ENCODE measurements around the gene KCTD6. TPM values are rescaled to one million over a fixed set of nuclear protein-coding genes. Genes with fewer than 3 reads are reported as not detected.

Gene KCTD6
- total and polyA plus RNA-seq, 2 experiments from 2014 or later, result 28.3 to 34.6 TPM

DNA sequence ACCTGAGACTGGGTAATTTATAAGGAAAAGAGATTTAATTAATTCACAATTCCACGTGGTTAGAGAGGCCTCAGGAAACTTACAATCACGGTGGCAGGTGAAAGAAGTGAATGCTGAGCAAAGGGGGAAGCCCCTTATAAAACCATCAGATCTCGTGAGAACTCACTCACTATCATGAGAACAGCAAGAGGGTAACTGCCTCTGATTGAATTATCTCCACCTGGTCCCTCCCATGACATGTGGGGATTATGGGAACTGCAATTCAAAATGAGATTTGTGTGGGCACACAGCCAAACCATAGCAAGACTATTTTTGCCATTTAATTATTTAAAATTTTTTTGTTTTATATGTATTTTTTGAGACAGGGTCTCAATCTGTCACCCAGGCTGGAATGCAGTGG, 27.0 kb upstream of the KCTD6 start (continued):
- TF ChIP-seq, protein P1, sequence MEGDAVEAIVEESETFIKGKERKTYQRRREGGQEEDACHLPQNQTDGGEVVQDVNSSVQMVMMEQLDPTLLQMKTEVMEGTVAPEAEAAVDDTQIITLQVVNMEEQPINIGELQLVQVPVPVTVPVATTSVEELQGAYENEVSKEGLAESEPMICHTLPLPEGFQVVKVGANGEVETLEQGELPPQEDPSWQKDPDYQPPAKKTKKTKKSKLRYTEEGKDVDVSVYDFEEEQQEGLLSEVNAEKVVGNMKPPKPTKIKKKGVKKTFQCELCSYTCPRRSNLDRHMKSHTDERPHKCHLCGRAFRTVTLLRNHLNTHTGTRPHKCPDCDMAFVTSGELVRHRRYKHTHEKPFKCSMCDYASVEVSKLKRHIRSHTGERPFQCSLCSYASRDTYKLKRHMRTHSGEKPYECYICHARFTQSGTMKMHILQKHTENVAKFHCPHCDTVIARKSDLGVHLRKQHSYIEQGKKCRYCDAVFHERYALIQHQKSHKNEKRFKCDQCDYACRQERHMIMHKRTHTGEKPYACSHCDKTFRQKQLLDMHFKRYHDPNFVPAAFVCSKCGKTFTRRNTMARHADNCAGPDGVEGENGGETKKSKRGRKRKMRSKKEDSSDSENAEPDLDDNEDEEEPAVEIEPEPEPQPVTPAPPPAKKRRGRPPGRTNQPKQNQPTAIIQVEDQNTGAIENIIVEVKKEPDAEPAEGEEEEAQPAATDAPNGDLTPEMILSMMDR (conservative IDR thresholded peaks at IDR 0.05; ENCODE audit: low read depth in 2 of 2), result no peak
- no peak for TF ChIP-seq EZH2phosphoT487 (IDR thresholded peaks at IDR 0.05; ENCODE audit: unreplicated experiment)
- no peak for TF ChIP-seq JUNB (IDR thresholded peaks at IDR 0.05; ENCODE audit: unreplicated experiment)
- TF ChIP-seq ZNF331 (CRISPR knock-in tag; IDR thresholded peaks at IDR 0.05; ENCODE audit: low read depth), result no peak
- TF ChIP-seq, protein P2, sequence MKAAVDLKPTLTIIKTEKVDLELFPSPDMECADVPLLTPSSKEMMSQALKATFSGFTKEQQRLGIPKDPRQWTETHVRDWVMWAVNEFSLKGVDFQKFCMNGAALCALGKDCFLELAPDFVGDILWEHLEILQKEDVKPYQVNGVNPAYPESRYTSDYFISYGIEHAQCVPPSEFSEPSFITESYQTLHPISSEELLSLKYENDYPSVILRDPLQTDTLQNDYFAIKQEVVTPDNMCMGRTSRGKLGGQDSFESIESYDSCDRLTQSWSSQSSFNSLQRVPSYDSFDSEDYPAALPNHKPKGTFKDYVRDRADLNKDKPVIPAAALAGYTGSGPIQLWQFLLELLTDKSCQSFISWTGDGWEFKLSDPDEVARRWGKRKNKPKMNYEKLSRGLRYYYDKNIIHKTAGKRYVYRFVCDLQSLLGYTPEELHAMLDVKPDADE (IDR thresholded peaks at IDR 0.05), result no peak
- TF ChIP-seq, protein P3, sequence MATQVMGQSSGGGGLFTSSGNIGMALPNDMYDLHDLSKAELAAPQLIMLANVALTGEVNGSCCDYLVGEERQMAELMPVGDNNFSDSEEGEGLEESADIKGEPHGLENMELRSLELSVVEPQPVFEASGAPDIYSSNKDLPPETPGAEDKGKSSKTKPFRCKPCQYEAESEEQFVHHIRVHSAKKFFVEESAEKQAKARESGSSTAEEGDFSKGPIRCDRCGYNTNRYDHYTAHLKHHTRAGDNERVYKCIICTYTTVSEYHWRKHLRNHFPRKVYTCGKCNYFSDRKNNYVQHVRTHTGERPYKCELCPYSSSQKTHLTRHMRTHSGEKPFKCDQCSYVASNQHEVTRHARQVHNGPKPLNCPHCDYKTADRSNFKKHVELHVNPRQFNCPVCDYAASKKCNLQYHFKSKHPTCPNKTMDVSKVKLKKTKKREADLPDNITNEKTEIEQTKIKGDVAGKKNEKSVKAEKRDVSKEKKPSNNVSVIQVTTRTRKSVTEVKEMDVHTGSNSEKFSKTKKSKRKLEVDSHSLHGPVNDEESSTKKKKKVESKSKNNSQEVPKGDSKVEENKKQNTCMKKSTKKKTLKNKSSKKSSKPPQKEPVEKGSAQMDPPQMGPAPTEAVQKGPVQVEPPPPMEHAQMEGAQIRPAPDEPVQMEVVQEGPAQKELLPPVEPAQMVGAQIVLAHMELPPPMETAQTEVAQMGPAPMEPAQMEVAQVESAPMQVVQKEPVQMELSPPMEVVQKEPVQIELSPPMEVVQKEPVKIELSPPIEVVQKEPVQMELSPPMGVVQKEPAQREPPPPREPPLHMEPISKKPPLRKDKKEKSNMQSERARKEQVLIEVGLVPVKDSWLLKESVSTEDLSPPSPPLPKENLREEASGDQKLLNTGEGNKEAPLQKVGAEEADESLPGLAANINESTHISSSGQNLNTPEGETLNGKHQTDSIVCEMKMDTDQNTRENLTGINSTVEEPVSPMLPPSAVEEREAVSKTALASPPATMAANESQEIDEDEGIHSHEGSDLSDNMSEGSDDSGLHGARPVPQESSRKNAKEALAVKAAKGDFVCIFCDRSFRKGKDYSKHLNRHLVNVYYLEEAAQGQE (IDR thresholded peaks at IDR 0.05; ENCODE audit: unreplicated experiment), result no peak
- no peak for TF ChIP-seq CREB1 (CRISPR knock-in tag; IDR thresholded peaks at IDR 0.05; ENCODE audit: low read depth)
- TF ChIP-seq ZNF114 (CRISPR knock-in tag; IDR thresholded peaks at IDR 0.05), result no peak
- no peak for TF ChIP-seq NANOG (IDR thresholded peaks at IDR 0.05; ENCODE audit: borderline replicate concordance)
- TF ChIP-seq EZH2 (IDR thresholded peaks at IDR 0.05; ENCODE audit: low read depth, unreplicated experiment), result no peak

DNA sequence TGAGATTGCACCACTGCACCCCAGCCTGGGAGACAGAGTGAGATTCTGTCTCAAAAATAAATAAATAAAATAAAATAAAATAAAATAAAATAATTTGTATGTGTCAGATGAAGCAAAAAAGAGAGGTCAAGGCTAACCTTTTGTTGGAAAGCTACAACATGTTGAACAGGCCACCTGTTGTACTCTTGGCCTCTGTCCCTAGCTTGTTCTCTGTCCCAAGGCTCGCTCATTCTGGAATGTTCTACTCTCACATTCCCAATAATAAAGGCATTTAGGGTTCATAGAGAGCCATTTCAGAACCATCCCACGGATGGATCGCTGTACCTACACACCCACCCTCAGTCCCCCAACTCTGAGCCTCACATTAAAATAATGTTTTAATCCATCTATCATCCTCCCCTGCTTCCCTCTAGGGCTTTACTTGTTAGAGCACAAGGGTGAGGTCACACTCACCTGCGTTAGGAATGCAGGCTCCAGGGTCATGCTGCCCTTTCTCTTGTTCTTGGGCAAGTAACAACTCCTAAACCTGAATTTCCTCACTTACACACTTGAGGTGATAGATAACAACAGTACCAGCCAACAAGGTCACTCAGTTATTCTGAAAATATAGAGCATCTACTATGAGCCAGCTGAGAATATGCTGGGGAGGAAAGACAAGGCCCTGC, 24.9 kb upstream of the KCTD6 start:
- Mint-ChIP-seq H3K4me3 (no peak overlapping the region), H3K27me3 (ENCODE audit: insufficient read depth, low read depth, poor library complexity) (peaks cover 8% of the 10 kb centered on the region), H3K36me3 (ENCODE audit: low read depth) (no peaks in the 10 kb centered on the region), H3K27ac (no peak overlapping the region), H3K9me3 (no peaks in the 10 kb centered on the region), H3K4me1 (peaks cover 27% of the 10 kb centered on the region)
- H2AFZ ChIP-seq, result no peak overlapping the region
- H3K36me3 ChIP-seq (ENCODE audit: insufficient read depth), result no peaks in the 10 kb centered on the region
- peaks cover 19% of the 10 kb centered on the region for H3K4me1 ChIP-seq (ENCODE audit: insufficient read depth)
- no peaks in the 10 kb centered on the region for H3K79me2 ChIP-seq (replicated peaks; ENCODE audit: insufficient read depth)
- ATAC-seq (no peak), DNase-seq (ENCODE audit: low spot score) (no peak)
- no peaks in the 10 kb centered on the region for H3F3A ChIP-seq (replicated peaks; ENCODE audit: low read depth)
- no peak overlapping the region for H3K4me3 ChIP-seq
- H4K20me1 ChIP-seq (replicated peaks; ENCODE audit: insufficient read depth), result no peaks in the 10 kb centered on the region
- no peak overlapping the region for H3K4me2 ChIP-seq
- no peaks in the 10 kb centered on the region for H3K27me3 ChIP-seq (ENCODE audit: insufficient read depth)
- no peak overlapping the region for H3K27ac ChIP-seq (ENCODE audit: low read depth)
- no peaks in the 10 kb centered on the region for H3K9me2 ChIP-seq (ENCODE audit: insufficient read depth)
- TF ChIP-seq ZNF331 (CRISPR knock-in tag; IDR thresholded peaks at IDR 0.05; ENCODE audit: low read depth), result no peak
- TF ChIP-seq, protein P3 (IDR thresholded peaks at IDR 0.05; ENCODE audit: unreplicated experiment), result no peak
- TF ChIP-seq, protein P1 (conservative IDR thresholded peaks at IDR 0.05; ENCODE audit: low read depth in 2 of 2), result no peak
- no peak for TF ChIP-seq NANOG (IDR thresholded peaks at IDR 0.05; ENCODE audit: borderline replicate concordance)
- TF ChIP-seq, protein P2 (IDR thresholded peaks at IDR 0.05), result no peak
- no peak for TF ChIP-seq STAT1 (IDR thresholded peaks at IDR 0.05; ENCODE audit: unreplicated experiment)
- no peak for TF ChIP-seq EZH2phosphoT487 (IDR thresholded peaks at IDR 0.05; ENCODE audit: unreplicated experiment)
- no peak for TF ChIP-seq POLR2AphosphoS5 (IDR thresholded peaks at IDR 0.05; ENCODE audit: low read depth)
- no peak for TF ChIP-seq JUNB (IDR thresholded peaks at IDR 0.05; ENCODE audit: unreplicated experiment)
- TF ChIP-seq ZNF114 (CRISPR knock-in tag; IDR thresholded peaks at IDR 0.05), result no peak
